Sigmoid colon (tissue), 7 donors: ENCODE results near the gene CRELD2. TPM values are rescaled to one million over a fixed set of nuclear protein-coding genes. Genes with fewer than 3 reads are reported as not detected.

Source experiments
- DNase-seq: peaks from one replicate; pipeline ENCODE4 v3.0.0-alpha.2; 2019
- H3K27ac ChIP-seq, 4 donors: fragments of 200-600 bp; sonication (generic); one replicate each; pipeline ENCODE4 v1.5.1; 2016 to 2019; ENCODE audit warnings: mild to moderate bottlenecking in 1 of 4
- H3K27me3 ChIP-seq, 3 donors: fragments of 200-600 bp; sonication (generic); one replicate each; pipeline ENCODE4 v1.5.1; 2019; ENCODE audit warnings: mild to moderate bottlenecking in 1 of 3
- H3K36me3 ChIP-seq, 4 donors: fragments of 200-600 bp; sonication (generic); one replicate each; pipeline ENCODE4 v1.5.1; 2016 to 2019
- H3K4me1 ChIP-seq, 4 donors: fragments of 200-600 bp; sonication (generic); one replicate each; pipeline ENCODE4 v1.5.1; 2017 to 2019
- H3K4me3 ChIP-seq, 4 donors: fragments of 200-600 bp; sonication (generic); one replicate each; pipeline ENCODE4 v1.5.1; 2017 to 2019; ENCODE audit warnings: mild to moderate bottlenecking in 2 of 4, moderate library complexity in 1 of 4
- H3K9me3 ChIP-seq, 4 donors: fragments of 200-600 bp in 3 of 4; sonication (generic) in 3 of 4; one replicate each; pipeline versions ENCODE4 v1.5.1 to v1.6.1; 2013 to 2019
- EP300 ChIP-seq, 4 donors: sonication (generic); formaldehyde crosslinking; IDR thresholded peaks; one replicate each; pipeline ENCODE4 v1.6.1; 2017; ENCODE audit warnings: antibody characterized with exemption in 4 of 4
- POLR2A ChIP-seq, 2 donors: fragments of 450-650 bp; IDR thresholded peaks; one replicate each; pipeline ENCODE4 v1.6.1; 2016; ENCODE audit warnings: antibody characterized with exemption in 2 of 2, mild to moderate bottlenecking in 2 of 2, moderate library complexity in 2 of 2
- POLR2AphosphoS5 ChIP-seq, 4 donors: sonication (generic); formaldehyde crosslinking; IDR thresholded peaks; one replicate each; pipeline ENCODE4 v1.6.1; 2017; ENCODE audit warnings: antibody characterized with exemption in 4 of 4
- WGBS, 2 donors: extraction: QIAGEN DNeasy Blood & Tissue Kit; methylation state at CpG; one replicate each; pipeline ENCODE4 v1.1.7; 2013; 5-methylcytosine and 5-hydroxymethylcytosine counted together
- intact Hi-C: fragments of 100-400 bp; cut with DNase I; formaldehyde crosslinking; loops from one replicate; pipeline ENCODE4 v1.15.1; 2023
- polyA plus RNA-seq, 3 donors: library from polyadenylated mRNA; stranded (reverse); fragments of 200-250 nt; gene quantifications; one replicate each; pipeline ENCODE4 v1.2.3, GENCODE V29; 2013
- total RNA-seq, 4 donors: library from RNA; depleted of rRNA; stranded (reverse); fragments of >200 nt; gene quantifications; one replicate each; pipeline ENCODE4 v1.1.0, GENCODE V29; 2016
- TF ChIP-seq, protein P1 (sequence below), 4 experiments: fragments of 450-650 bp in 3 of 4; fragments of 200-600 bp in 1 of 4; IDR thresholded peaks; one replicate each; pipeline ENCODE4 v1.5.1; 2016 to 2019; ENCODE audit warnings: antibody characterized with exemption in 4 of 4, mild to moderate bottlenecking in 3 of 4, moderate library complexity in 2 of 4
- donor health status: healthy with polysubstance abuse.
- donor health status: Bipolar disorder and iron deficiency.
- donor health status: healthy.

CRELD2 gene
- total and polyA plus RNA-seq, 7 donors: 9.2 to 97.7 (median 20.2) TPM

DNA sequence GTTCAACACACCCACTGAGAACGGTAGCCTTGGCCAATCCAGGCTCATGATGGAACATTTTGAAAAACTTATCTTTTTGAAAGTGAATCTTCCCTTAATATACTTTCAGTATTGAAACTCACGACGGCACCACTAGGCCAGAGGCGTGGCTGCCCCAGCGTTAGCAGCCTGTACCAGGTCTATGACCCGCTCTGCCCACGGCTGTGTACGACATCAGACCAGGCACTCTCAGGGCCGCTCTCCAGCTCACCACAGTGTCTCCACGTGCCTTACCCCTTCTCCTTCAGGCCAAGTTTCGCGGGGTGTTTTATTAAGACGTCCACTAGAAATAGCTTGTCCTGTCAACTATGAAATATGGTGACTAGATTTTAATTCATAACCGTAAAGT, 31.4 kb upstream of the CRELD2 start:
- Histone ChIP-seq H3K27me3 (no peaks in the 10 kb centered on the region), H3K36me3 (peaks cover 0 to 36% (median 20%) of the 10 kb centered on the region in 4 donors), H3K9me3 (no peaks in the 10 kb centered on the region), H3K27ac (no peak overlapping the region), H3K4me1 (no peaks in the 10 kb centered on the region), H3K4me3 (no peak overlapping the region)
- intact Hi-C loops: no loop called here
- TF ChIP-seq POLR2A (IDR thresholded peaks at IDR 0.05) (no peak), POLR2AphosphoS5 (IDR thresholded peaks at IDR 0.05) (no peak), EP300 (IDR thresholded peaks at IDR 0.05) (no peak)
- TF ChIP-seq, protein P1, sequence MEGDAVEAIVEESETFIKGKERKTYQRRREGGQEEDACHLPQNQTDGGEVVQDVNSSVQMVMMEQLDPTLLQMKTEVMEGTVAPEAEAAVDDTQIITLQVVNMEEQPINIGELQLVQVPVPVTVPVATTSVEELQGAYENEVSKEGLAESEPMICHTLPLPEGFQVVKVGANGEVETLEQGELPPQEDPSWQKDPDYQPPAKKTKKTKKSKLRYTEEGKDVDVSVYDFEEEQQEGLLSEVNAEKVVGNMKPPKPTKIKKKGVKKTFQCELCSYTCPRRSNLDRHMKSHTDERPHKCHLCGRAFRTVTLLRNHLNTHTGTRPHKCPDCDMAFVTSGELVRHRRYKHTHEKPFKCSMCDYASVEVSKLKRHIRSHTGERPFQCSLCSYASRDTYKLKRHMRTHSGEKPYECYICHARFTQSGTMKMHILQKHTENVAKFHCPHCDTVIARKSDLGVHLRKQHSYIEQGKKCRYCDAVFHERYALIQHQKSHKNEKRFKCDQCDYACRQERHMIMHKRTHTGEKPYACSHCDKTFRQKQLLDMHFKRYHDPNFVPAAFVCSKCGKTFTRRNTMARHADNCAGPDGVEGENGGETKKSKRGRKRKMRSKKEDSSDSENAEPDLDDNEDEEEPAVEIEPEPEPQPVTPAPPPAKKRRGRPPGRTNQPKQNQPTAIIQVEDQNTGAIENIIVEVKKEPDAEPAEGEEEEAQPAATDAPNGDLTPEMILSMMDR (IDR thresholded peaks at IDR 0.05): no peak
- 96 to 97% methylated on average over 14 of the region's 14 CpGs for WGBS, 2 donors
- DNase-seq: no peak

- 96% methylated on average over 9 of the region's 9 CpGs for WGBS, 2 donors
- intact Hi-C loops: no loop called here
- H3K27me3 ChIP-seq: no peaks in the 10 kb centered on the region
- H3K4me1 ChIP-seq: no peaks in the 10 kb centered on the region
- H3K9me3 ChIP-seq: no peaks in the 10 kb centered on the region
- TF ChIP-seq POLR2AphosphoS5 (IDR thresholded peaks at IDR 0.05): no peak
- TF ChIP-seq, protein P1 (IDR thresholded peaks at IDR 0.05): no peak
- no peak for TF ChIP-seq POLR2A (IDR thresholded peaks at IDR 0.05)
- no peak for TF ChIP-seq EP300 (IDR thresholded peaks at IDR 0.05)
- peaks cover 0 to 40% (median 20%) of the 10 kb centered on the region in 4 donors for H3K36me3 ChIP-seq
- H3K27ac ChIP-seq: no peak overlapping the region
- no peak for DNase-seq
- H3K4me3 ChIP-seq: no peak overlapping the region
These were observed 30.7 kb upstream of the CRELD2 start for GRCh38 chr22:49887702-49888101.

GRCh38 chr22:49889071-49889470, 29.4 kb upstream of the CRELD2 start:
- H3K27ac ChIP-seq: no peak overlapping the region
- intact Hi-C loops: no loop called here
- DNase-seq: no peak
- H3K9me3 ChIP-seq: no peaks in the 10 kb centered on the region
- H3K4me3 ChIP-seq: no peak overlapping the region
- no peak for TF ChIP-seq POLR2AphosphoS5 (IDR thresholded peaks at IDR 0.05)
- no peak for TF ChIP-seq EP300 (IDR thresholded peaks at IDR 0.05)
- TF ChIP-seq POLR2A (IDR thresholded peaks at IDR 0.05): no peak
- TF ChIP-seq, protein P1 (IDR thresholded peaks at IDR 0.05): no peak
- no peaks in the 10 kb centered on the region for H3K27me3 ChIP-seq
- no peaks in the 10 kb centered on the region for H3K4me1 ChIP-seq
- H3K36me3 ChIP-seq: peaks cover 0 to 36% (median 18%) of the 10 kb centered on the region in 4 donors
- 96 to 97% methylated on average over 5 of the region's 5 CpGs for WGBS, 2 donors

DNA sequence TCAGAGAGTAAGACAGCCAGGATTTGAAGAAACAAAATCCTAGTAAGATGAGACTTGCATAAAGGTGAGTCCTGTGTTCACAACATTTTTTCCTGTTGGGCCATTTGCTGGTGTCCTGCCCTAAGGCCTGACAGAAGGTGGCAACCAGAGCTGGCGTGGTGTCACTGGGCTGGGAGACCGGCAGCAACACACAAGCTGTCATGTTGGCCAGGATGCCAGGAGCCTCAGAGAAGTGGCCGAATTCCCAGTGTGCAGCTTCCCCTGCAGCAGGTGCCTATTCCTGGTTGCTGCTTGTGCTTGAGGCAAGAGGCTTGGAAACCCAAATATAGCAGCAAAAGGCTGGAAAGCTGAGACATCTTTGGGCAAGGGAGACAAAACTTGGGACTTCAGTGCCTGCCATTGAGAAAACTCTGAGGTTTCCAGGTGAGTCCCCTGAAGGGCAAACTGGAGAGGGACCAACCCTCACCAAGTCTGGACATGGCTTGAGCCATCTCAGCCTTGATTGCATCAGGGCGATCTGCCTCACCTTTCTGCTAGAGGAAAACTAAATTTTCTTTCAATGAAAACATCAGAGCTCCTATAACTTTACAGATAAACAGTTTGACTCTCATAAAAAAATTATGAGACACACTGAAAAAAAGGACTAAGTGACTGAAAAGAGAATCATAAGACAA, 26.1 kb upstream of the CRELD2 start:
- TF ChIP-seq POLR2A (IDR thresholded peaks at IDR 0.05): no peak
- TF ChIP-seq EP300 (IDR thresholded peaks at IDR 0.05): no peak
- TF ChIP-seq POLR2AphosphoS5 (IDR thresholded peaks at IDR 0.05): no peak
- TF ChIP-seq, protein P1 (IDR thresholded peaks at IDR 0.05): no peak
- 96 to 97% methylated on average over 4 of the region's 4 CpGs for WGBS, 2 donors
- no peaks in the 10 kb centered on the region for H3K27me3 ChIP-seq
- H3K9me3 ChIP-seq: no peaks in the 10 kb centered on the region
- intact Hi-C loops: no loop called here
- H3K27ac ChIP-seq: no peak overlapping the region
- H3K4me1 ChIP-seq: no peaks in the 10 kb centered on the region
- H3K36me3 ChIP-seq: peaks cover 0 to 13% (median 0%) of the 10 kb centered on the region in 4 donors
- H3K4me3 ChIP-seq: no peak overlapping the region
- DNase-seq: no peak

GRCh38 chr22:49893025-49893424, 25.4 kb upstream of the CRELD2 start:
- WGBS, 2 donors: 96 to 98% methylated on average over 4 of the region's 4 CpGs
- peaks cover 0 to 11% (median 0%) of the 10 kb centered on the region in 4 donors for H3K36me3 ChIP-seq
- TF ChIP-seq POLR2A (IDR thresholded peaks at IDR 0.05) (no peak), EP300 (IDR thresholded peaks at IDR 0.05) (no peak)

More at GRCh38 chr22:49893025-49893424, 25.4 kb upstream of the CRELD2 start:
- Histone ChIP-seq H3K9me3 (no peaks in the 10 kb centered on the region), H3K4me1 (no peaks in the 10 kb centered on the region), H3K4me3 (no peak overlapping the region), H3K27ac (no peak overlapping the region), H3K27me3 (no peaks in the 10 kb centered on the region)
- no peak for DNase-seq
- intact Hi-C loops: no loop called here
